K562 (cell line): Measurements from ENCODE around the gene WNT11. TPM values are rescaled to one million over a fixed set of nuclear protein-coding genes. Genes with fewer than 3 reads are reported as not detected.
A peak's percentile ranks its signal among the peaks of the same experiment; 100 is the strongest.

ENCODE experiments used
- ARID2 ChIP-seq: fragments of 450-650 bp; IDR thresholded peaks from 2 replicates; pipeline ENCODE4 v1.6.1; 2017; ENCODE audit warnings: antibody characterized with exemption, mild to moderate bottlenecking
- CTBP1 ChIP-seq: fragments of 450-650 bp; IDR thresholded peaks from 2 replicates; pipeline ENCODE4 v1.6.1; 2016; ENCODE audit warnings: borderline replicate concordance
- E2F3 ChIP-seq: fragments of 250-450 bp; sonication (Bioruptor Pico); IDR thresholded peaks from 2 replicates; pipeline ENCODE4 v1.4.0; 2020; ENCODE audit warnings: mild to moderate bottlenecking
- GATAD2B ChIP-seq: fragments of 450-650 bp; IDR thresholded peaks from 2 replicates; pipeline ENCODE4 v1.6.1; 2017; ENCODE audit warnings: mild to moderate bottlenecking, borderline replicate concordance
- HDAC3 ChIP-seq: fragments of 450-650 bp; IDR thresholded peaks from 2 replicates; pipeline ENCODE4 v1.6.1; 2018; ENCODE audit warnings: borderline replicate concordance, mild to moderate bottlenecking, moderate library complexity; ENCODE audit not compliant: partially characterized antibody
- NFIC ChIP-seq: fragments of 450-650 bp; IDR thresholded peaks from 2 replicates; pipeline ENCODE4 v1.6.1; 2017; ENCODE audit warnings: mild to moderate bottlenecking, inconsistent platforms
- TARDBP ChIP-seq: fragments of 450-650 bp; IDR thresholded peaks from 2 replicates; pipeline ENCODE4 v1.6.1; 2016
- TEAD4 ChIP-seq, 2 experiments: sonication (generic) in 1 of 2; formaldehyde crosslinking in 1 of 2; IDR thresholded peaks; 2 replicates each; pipeline versions ENCODE4 v1.6.1 to v1.8.0; 2012 to 2022; ENCODE audit warnings: borderline replicate concordance in 1 of 2, inconsistent platforms in 1 of 2, low read length in 1 of 2, mild to moderate bottlenecking in 1 of 2, missing genetic modification reagents in 1 of 2
- TOE1 ChIP-seq, 2 experiments: fragments of 450-650 bp in 1 of 2; sonication (generic) in 1 of 2; formaldehyde crosslinking in 1 of 2; IDR thresholded peaks; 2 replicates each; pipeline versions ENCODE4 v1.7.1 to v1.8.0; 2016 to 2022; ENCODE audit warnings: borderline replicate concordance in 2 of 2, mild to moderate bottlenecking in 2 of 2, antibody characterized with exemption in 1 of 2, inconsistent platforms in 1 of 2, low read depth in 1 of 2, missing genetic modification reagents in 1 of 2, moderate library complexity in 1 of 2
- ZNF384 ChIP-seq: IDR thresholded peaks from 2 replicates; pipeline ENCODE4 v1.6.1; 2012; ENCODE audit warnings: low read depth, low read length, improper control_type of control experiment
- polyA plus RNA-seq, 8 experiments: library from polyadenylated mRNA; depleted of rRNA in 4 of 8; stranded (reverse) in 5 of 8; unstranded in 3 of 8; fragments of >200 nt; fragmentation: Nextera tagmentation in 2 of 8; fragmentation: Illumina TruSeq in 1 of 8; extraction: Ambion mirVana in 2 of 8; extraction: Trizol in 1 of 8; gene quantifications; 2 replicates each; pipeline versions ENCODE4 v1.2.1 to v1.2.3, GENCODE V29; 2011 to 2014; ENCODE audit warnings: inconsistent platforms in 1 of 8, missing spikeins in 1 of 8
- total RNA-seq, 7 experiments: library from RNA; depleted of rRNA in 6 of 7; stranded (reverse); fragments of >200 nt in 6 of 7; fragmentation: Illumina TruSeq in 2 of 7; extraction: Trizol in 2 of 7; gene quantifications; 2 replicates each; pipeline versions ENCODE4 v1.2.1 to v1.2.3, GENCODE V29; 2011 to 2021; ENCODE audit warnings: low replicate concordance in 1 of 7
- TF ChIP-seq, protein P1 (sequence below): fragments of 450-650 bp; formaldehyde crosslinking; IDR thresholded peaks from 2 replicates; pipeline ENCODE4 v1.4.0; 2020; ENCODE audit warnings: mild to moderate bottlenecking, mixed read lengths
- TF ChIP-seq, protein P2 (sequence below): fragments of 250-450 bp; sonication (Bioruptor Pico); IDR thresholded peaks from 2 replicates; pipeline ENCODE4 v1.5.0; 2020; ENCODE audit warnings: mild to moderate bottlenecking

WNT11 gene
- total and polyA plus RNA-seq, 9 of the 15 experiments (the other 6 are each of a cell fraction or from before 2014, with no cell fraction given) = 0.03 to 0.20 (median 0.09) TPM; not detected in 4

DNA sequence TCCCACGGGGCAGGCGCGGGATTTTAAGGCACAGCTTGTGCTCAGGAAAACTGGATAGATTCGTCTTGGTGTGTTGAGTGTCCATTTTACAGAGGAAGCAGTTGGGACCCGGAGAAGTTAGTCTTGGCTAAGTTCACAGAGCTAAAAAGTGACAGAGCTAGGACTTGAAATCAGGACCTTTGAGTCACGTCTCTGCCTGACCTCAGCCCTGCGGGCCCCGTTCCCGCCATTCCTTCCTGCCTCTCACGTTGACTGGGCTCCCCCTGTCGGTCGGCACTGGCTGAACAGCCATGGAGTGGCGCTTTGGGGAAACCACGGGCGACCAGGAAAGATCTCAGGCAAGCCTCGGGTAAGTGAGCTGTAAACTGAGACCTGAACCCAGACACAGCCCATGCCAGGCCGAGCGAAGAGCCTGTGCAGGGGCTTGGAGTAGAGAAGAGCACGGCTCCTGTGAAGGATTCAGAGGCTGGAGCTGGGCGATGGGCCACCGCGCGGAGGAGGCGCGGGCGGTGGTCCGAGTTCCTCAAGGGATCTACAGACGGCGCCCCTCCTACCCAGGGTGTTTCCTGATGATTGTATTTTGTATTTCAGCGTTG is 54.1 kb downstream of the WNT11 start (continued):
- TF ChIP-seq, protein P1, sequence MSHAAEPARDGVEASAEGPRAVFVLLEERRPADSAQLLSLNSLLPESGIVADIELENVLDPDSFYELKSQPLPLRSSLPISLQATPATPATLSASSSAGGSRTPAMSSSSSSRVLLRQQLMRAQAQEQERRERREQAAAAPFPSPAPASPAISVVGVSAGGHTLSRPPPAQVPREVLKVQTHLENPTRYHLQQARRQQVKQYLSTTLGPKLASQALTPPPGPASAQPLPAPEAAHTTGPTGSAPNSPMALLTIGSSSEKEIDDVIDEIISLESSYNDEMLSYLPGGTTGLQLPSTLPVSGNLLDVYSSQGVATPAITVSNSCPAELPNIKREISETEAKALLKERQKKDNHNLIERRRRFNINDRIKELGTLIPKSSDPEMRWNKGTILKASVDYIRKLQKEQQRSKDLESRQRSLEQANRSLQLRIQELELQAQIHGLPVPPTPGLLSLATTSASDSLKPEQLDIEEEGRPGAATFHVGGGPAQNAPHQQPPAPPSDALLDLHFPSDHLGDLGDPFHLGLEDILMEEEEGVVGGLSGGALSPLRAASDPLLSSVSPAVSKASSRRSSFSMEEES (CRISPR knock-in tag) = no peak
- TF ChIP-seq CTBP1 (peak; percentile 54), GATAD2B (peak; percentile 21; the same call in 1 of the 2 replicates), NFIC (0 out of 2 replicates have a peak, but pooled peaks have one; percentile 20), ARID2 (0 out of 2 replicates have a peak, but pooled peaks have one; percentile 45), ZNF384 (peak; percentile 55; the same call in 1 of the 2 replicates), TARDBP (no peak; the same call in 1 of the 2 replicates), HDAC3 (no peak), TOE1 (IDR thresholded peaks at IDR 0.05; ENCODE audit: borderline replicate concordance) (peak; percentile 56; the same call in 1 of the 2 replicates), TOE1 (CRISPR knock-in tag; IDR thresholded peaks at IDR 0.05; ENCODE audit: borderline replicate concordance, low read depth) (0 out of 2 replicates have a peak, but pooled peaks have one; percentile 14), TEAD4 (IDR thresholded peaks at IDR 0.05; ENCODE audit: low read length) (no peak), TEAD4 (CRISPR knock-in tag; IDR thresholded peaks at IDR 0.05; ENCODE audit: borderline replicate concordance) (0 out of 2 replicates have a peak, but pooled peaks have one; percentile 23), E2F3 (CRISPR knock-in tag) (peak; percentile 98)
- TF ChIP-seq, protein P2, sequence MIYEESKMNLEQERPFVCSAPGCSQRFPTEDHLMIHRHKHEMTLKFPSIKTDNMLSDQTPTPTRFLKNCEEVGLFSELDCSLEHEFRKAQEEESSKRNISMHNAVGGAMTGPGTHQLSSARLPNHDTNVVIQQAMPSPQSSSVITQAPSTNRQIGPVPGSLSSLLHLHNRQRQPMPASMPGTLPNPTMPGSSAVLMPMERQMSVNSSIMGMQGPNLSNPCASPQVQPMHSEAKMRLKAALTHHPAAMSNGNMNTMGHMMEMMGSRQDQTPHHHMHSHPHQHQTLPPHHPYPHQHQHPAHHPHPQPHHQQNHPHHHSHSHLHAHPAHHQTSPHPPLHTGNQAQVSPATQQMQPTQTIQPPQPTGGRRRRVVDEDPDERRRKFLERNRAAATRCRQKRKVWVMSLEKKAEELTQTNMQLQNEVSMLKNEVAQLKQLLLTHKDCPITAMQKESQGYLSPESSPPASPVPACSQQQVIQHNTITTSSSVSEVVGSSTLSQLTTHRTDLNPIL (CRISPR knock-in tag) = no peak
